ENCODE results near the gene ANTXRL. TPM values are rescaled to one million over a fixed set of nuclear protein-coding genes. Genes with fewer than 3 reads are reported as not detected.

Gene ANTXRL
- polyA plus RNA-seq, 4 donors, result 0.01 TPM; not detected in 3

DNA sequence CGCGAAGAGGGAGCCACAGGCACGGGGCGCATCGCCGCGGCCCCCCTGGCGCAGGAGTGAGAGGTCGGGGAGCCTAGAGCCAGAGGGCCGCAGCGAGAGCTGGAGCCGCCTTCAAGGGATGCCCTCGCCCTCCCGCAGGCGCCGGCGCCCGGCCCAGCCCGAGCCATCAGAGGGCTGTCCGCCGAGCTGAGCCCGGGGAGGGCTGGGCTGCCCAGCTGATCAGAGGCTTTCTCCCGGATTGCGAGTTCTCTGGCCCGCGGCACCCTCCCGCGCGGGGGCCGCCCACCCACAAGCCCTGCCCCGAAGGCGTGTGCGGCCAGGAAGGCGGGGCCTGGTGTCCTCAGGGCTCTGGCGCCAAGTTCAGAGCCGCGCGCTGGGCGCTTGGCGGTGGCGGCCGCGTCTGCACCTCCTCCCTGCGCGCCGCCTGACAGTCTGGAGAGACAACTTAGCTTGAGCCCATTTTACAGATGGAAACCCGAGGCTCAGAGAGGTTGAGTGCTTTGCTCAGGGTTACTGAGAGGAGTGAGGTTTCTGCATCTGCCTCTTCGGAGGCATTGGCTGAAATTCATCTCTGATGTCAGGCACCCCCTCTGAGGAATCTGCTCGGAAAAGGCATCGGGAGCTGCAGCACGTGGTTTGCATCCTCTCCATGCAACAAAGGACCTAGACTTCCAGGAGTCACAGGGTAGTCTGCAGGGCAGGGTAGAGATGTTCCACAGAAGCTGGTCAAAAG lies 3.8 kb upstream of the ANTXRL start:
- H3K27ac ChIP-seq (ENCODE audit: low read depth in 1 of 3, low read length in 2 of 3), result no peak overlapping the region
- DNase-seq (peak; percentile 81 to 87), FAIRE-seq (no peak)
- H3K36me3 ChIP-seq (ENCODE audit: control insufficient read depth in 3 of 3, insufficient read depth in 2 of 3, low read depth in 1 of 3, low read length in 3 of 3), result no peaks in the 10 kb centered on the region
- H3K4me1 ChIP-seq (ENCODE audit: control insufficient read depth in 3 of 3, insufficient read depth in 2 of 3, low read depth in 1 of 3, low read length in 2 of 3), result peaks cover 0 to 13% (median 0%) of the 10 kb centered on the region in 3 donors
- H3K9me3 ChIP-seq (ENCODE audit: control insufficient read depth in 2 of 2, insufficient read depth in 1 of 2, low read depth in 1 of 2, low read length in 1 of 2), result peaks cover 0 to 5% of the 10 kb centered on the region in 2 donors
- WGBS, 3 donors, result 9 to 17% (median 15%) methylated on average over 28 to 46 of the region's 51 CpGs
- H3K27me3 ChIP-seq (ENCODE audit: control insufficient read depth in 3 of 3, insufficient read depth in 3 of 3, low read length in 3 of 3), result peaks cover 0 to 11% (median 0%) of the 10 kb centered on the region in 3 donors
- H3K4me3 ChIP-seq (ENCODE audit: low read depth in 1 of 3, low read length in 3 of 3), result peak overlapping the region in 2 of 3 donors; percentile 24 to 64

DNA sequence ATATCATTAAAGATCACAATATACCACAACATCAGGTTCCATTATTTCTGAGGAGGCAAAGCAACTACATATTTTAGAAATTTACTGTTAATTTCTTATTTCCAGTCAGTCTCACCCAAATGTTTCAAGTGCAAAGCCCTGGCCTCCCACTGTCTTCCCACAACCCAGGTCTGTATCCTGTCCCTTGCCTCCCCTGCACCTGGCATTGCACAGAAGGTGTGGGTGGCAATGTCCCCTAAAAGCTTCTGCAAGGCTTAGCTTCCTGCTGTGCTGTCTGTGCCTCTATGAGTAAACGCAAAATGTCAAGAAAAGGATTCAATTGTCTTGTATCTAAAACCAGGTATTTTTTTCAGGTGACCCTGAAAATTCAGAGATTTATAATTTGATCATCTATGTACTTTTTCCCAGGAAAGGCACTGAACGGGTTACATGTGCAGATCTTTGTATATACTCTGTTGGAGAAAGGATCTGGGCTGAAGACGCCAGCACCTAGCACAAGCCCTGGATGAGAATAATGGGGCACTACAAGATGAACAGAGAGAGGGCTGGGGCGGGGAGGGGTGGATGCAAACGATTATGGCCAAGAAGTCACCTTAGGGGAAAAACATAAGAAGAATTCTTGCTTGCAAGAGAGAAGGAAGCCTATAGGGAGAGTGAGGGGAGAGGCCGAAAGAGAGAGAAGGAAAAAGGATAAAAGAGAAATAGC lies 3.1 kb upstream of the ANTXRL start:
- Histone ChIP-seq H3K27ac (ENCODE audit: low read depth in 1 of 3, low read length in 2 of 3) (no peak overlapping the region), H3K9me3 (ENCODE audit: control insufficient read depth in 2 of 2, insufficient read depth in 1 of 2, low read depth in 1 of 2, low read length in 1 of 2) (peaks cover 0 to 5% of the 10 kb centered on the region in 2 donors), H3K36me3 (ENCODE audit: control insufficient read depth in 3 of 3, insufficient read depth in 2 of 3, low read depth in 1 of 3, low read length in 3 of 3) (no peaks in the 10 kb centered on the region), H3K27me3 (ENCODE audit: control insufficient read depth in 3 of 3, insufficient read depth in 3 of 3, low read length in 3 of 3) (peaks cover 0 to 11% (median 0%) of the 10 kb centered on the region in 3 donors), H3K4me1 (ENCODE audit: control insufficient read depth in 3 of 3, insufficient read depth in 2 of 3, low read depth in 1 of 3, low read length in 2 of 3) (peaks cover 0 to 13% (median 0%) of the 10 kb centered on the region in 3 donors), H3K4me3 (ENCODE audit: low read depth in 1 of 3, low read length in 3 of 3) (peak overlapping the region in 2 of 3 donors; percentile 56 to 71)
- no peak for FAIRE-seq
- 32 to 56% (median 42%) methylated on average over 6 of the region's 6 CpGs for WGBS, 3 donors
- no peak for DNase-seq

DNA sequence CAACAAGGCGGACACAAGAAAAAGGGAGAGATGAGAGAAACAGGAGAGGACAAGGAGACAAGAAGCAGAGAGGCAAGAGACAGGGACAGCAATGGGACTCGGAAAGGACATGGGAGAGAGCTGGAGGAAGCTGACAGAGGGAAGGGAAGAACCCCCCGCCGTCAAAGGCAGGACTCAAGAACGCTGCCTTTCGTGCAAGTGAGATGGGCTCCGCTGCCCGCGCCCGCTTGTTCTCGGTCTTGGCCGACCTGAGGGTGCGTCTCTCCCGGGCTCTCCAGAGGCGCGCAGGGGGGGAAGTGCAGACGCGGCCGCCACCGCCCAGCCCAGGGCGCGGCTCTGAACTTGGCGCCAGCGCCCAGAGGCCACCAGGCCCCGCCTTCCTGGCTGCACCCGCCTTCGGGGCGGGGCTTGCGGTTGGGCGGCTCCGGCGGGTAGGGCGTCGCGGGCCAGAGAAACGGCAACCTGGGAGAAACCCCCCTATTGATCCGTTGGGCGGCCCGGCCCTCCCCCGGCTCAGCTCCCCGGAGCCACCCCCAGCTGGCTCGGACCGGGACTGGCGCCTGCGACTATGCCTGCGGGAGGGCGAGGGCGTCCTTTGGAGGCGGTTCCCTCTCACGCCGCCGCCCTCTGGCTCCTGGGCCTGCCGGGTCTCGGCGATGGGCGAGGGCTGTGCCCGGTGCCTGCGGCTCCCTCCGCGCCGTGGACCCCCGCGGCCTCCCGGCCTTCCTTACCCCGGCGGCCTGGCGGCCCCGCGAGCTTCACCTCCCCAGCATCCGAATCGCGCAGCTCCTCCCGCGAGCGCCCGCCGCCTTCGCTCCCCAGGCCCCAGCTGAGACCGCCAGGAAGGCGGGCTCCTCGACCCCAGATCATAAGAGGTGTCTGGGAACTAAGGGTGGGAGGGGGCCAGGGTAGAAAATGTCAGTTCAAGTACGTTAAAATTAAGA lies 2.2 kb upstream of the ANTXRL start:
- peak overlapping the region in 2 of 3 donors; percentile 23 to 43 for H3K27ac ChIP-seq (ENCODE audit: low read depth in 1 of 3, low read length in 2 of 3)
- WGBS, 3 donors, result 1% methylated on average over 72 to 82 of the region's 82 CpGs
- FAIRE-seq (no peak), DNase-seq (peak; percentile 92 to 96)
- peaks cover 0 to 11% (median 0%) of the 10 kb centered on the region in 3 donors for H3K27me3 ChIP-seq (ENCODE audit: control insufficient read depth in 3 of 3, insufficient read depth in 3 of 3, low read length in 3 of 3)
- H3K36me3 ChIP-seq (ENCODE audit: control insufficient read depth in 3 of 3, insufficient read depth in 2 of 3, low read depth in 1 of 3, low read length in 3 of 3), result no peaks in the 10 kb centered on the region
- H3K4me1 ChIP-seq (ENCODE audit: control insufficient read depth in 3 of 3, insufficient read depth in 2 of 3, low read depth in 1 of 3, low read length in 2 of 3), result peaks cover 0 to 13% (median 0%) of the 10 kb centered on the region in 3 donors
- peaks cover 0 to 5% of the 10 kb centered on the region in 2 donors for H3K9me3 ChIP-seq (ENCODE audit: control insufficient read depth in 2 of 2, insufficient read depth in 1 of 2, low read depth in 1 of 2, low read length in 1 of 2)
- H3K4me3 ChIP-seq (ENCODE audit: low read depth in 1 of 3, low read length in 3 of 3), result peak overlapping the region; percentile 56 to 71 (median 69)

DNA sequence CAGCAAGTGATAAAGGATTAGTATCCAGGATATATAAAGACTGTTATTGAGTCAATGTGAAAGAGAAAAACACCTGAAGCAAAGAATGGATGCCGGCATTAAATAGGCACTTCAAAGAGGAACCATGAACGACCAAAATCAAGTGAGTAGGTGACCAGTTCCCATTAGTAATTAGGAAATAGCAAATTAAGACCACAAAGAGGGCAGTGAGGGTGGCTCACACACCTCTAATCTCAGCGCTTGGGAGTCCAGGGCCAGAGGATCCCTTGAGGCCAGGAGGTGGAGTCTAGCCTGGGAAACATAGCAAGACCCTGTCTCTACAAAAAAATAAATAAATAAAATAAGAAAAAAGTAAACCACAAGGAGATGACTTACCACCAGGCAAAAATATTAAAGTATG lies 1.5 kb upstream of the ANTXRL start:
- WGBS, 3 donors, result 41 to 57% (median 47%) methylated on average over 3 of the region's 3 CpGs
- DNase-seq (no peak), FAIRE-seq (no peak)
- Histone ChIP-seq H3K9me3 (ENCODE audit: control insufficient read depth in 2 of 2, insufficient read depth in 1 of 2, low read depth in 1 of 2, low read length in 1 of 2) (peaks cover 0 to 5% of the 10 kb centered on the region in 2 donors), H3K4me1 (ENCODE audit: control insufficient read depth in 3 of 3, insufficient read depth in 2 of 3, low read depth in 1 of 3, low read length in 2 of 3) (peaks cover 0 to 13% (median 0%) of the 10 kb centered on the region in 3 donors), H3K36me3 (ENCODE audit: control insufficient read depth in 3 of 3, insufficient read depth in 2 of 3, low read depth in 1 of 3, low read length in 3 of 3) (no peaks in the 10 kb centered on the region), H3K4me3 (ENCODE audit: low read depth in 1 of 3, low read length in 3 of 3) (peak overlapping the region in 2 of 3 donors; percentile 56 to 71), H3K27me3 (ENCODE audit: control insufficient read depth in 3 of 3, insufficient read depth in 3 of 3, low read length in 3 of 3) (peaks cover 0 to 11% (median under 1%) of the 10 kb centered on the region in 3 donors), H3K27ac (ENCODE audit: low read depth in 1 of 3, low read length in 2 of 3) (no peak overlapping the region)

DNA sequence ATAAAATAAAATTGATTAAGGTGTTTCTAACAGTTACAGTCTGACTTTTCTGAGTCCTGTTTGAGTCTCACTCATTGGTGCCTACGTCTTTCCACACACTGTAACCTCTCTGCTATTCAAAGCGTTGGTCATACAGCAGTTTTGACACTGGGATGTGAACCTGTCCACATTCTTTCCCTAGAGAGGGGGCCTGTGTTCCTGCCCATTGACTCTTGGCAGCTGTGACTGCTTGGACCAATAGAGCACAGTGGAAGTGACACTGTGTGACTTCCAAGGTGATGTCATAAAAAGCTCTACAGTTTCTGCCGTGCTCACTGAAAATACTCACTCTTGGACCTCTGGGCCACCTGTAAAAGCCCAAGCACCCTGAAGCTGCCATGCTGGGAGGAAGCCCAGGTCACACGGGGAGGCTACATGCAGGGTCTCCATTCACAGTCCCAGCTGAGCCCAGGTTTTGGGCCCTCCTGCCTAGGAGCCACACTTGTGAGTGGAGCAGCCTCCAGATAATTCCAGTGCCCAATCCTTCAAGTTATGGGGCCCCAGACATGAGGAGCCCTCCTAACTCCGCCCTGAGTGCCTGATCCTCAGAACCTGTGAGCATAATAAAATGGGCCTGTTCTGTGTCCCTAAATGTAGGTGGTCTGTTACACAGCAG lies 704 bp upstream of the ANTXRL start:
- peaks cover 0 to 11% (median 2%) of the 10 kb centered on the region in 3 donors for H3K27me3 ChIP-seq (ENCODE audit: control insufficient read depth in 3 of 3, insufficient read depth in 3 of 3, low read length in 3 of 3)
- H3K36me3 ChIP-seq (ENCODE audit: control insufficient read depth in 3 of 3, insufficient read depth in 2 of 3, low read depth in 1 of 3, low read length in 3 of 3), result no peaks in the 10 kb centered on the region
- no peak overlapping the region for H3K4me3 ChIP-seq (ENCODE audit: low read depth in 1 of 3, low read length in 3 of 3)
- peaks cover 0 to 5% of the 10 kb centered on the region in 2 donors for H3K9me3 ChIP-seq (ENCODE audit: control insufficient read depth in 2 of 2, insufficient read depth in 1 of 2, low read depth in 1 of 2, low read length in 1 of 2)
- WGBS, 3 donors, result 92 to 95% (median 93%) methylated on average over 5 of the region's 5 CpGs
- FAIRE-seq (no peak), DNase-seq (no peak)
- peaks cover 0 to 13% (median 0%) of the 10 kb centered on the region in 3 donors for H3K4me1 ChIP-seq (ENCODE audit: control insufficient read depth in 3 of 3, insufficient read depth in 2 of 3, low read depth in 1 of 3, low read length in 2 of 3)
- H3K27ac ChIP-seq (ENCODE audit: low read depth in 1 of 3, low read length in 2 of 3), result no peak overlapping the region

DNA sequence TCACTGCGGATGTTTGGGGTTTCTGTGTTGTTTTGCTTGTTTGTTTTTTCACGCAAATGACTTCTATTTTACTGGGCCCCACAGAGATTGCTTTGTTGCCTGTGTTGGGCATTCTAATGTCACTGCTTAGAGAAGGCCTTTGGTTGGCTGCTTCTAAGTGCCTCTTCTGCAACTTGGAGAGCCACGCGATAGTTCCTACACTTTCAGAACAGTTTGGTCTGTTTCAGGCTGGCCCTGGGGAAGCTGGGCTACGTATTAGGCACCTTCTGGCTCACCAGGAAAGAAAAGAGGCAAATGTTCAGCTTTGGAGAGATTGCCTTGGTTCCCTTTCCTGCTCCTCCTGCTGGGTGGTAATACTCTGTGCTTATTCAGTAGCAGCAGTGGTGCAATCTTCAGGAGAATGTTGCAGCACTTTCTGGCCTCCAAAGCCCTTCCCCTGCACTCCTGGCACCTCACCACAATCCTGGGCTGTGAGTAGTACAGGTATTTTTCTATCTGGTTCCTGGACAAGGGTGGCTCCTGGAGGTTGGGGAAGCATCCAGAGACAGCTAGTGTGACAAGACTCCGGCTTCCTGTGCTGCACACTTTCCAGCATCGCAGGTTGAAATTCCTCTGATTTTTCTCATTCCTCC lies 1.2 kb downstream of the ANTXRL start:
- Histone ChIP-seq H3K36me3 (ENCODE audit: control insufficient read depth in 3 of 3, insufficient read depth in 2 of 3, low read depth in 1 of 3, low read length in 3 of 3) (no peaks in the 10 kb centered on the region), H3K27ac (ENCODE audit: low read depth in 1 of 3, low read length in 2 of 3) (no peak overlapping the region), H3K4me3 (ENCODE audit: low read depth in 1 of 3, low read length in 3 of 3) (no peak overlapping the region), H3K27me3 (ENCODE audit: control insufficient read depth in 3 of 3, insufficient read depth in 3 of 3, low read length in 3 of 3) (peaks cover 0 to 11% (median 2%) of the 10 kb centered on the region in 3 donors), H3K4me1 (ENCODE audit: control insufficient read depth in 3 of 3, insufficient read depth in 2 of 3, low read depth in 1 of 3, low read length in 2 of 3) (peaks cover 0 to 17% (median 0%) of the 10 kb centered on the region in 3 donors), H3K9me3 (ENCODE audit: control insufficient read depth in 2 of 2, insufficient read depth in 1 of 2, low read depth in 1 of 2, low read length in 1 of 2) (peaks cover 0 to 5% of the 10 kb centered on the region in 2 donors)
- 92 to 97% (median 92%) methylated on average over 7 of the region's 7 CpGs for WGBS, 3 donors
- DNase-seq (no peak), FAIRE-seq (no peak)

DNA sequence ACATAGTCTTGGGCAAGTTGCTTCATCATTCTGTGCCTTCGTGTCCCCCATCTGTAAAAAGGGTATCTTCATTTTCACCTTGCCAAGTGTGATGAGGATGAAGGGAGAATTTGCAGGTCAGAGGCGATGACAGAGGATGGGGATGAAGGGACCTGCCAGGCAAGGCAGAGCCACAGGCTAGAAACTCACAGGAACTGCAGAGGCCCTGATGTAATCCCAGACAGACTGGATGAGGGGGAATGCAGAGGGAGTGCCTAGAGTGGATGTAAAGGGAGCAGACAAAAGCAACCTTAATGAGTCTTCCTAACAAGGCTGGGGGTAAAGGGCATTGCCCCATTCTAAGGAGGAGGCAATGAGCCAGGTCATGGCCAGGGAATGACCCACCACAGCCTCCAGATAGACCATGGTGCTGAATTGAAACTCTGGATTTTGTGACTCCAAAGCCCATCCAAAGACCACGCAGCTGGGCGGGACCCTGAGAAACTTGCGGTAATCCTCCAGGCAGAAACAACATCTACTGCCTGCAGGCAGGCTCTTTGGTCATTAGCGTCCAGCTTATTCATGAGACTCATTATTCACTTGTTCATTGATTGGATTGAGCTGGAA lies 1.9 kb downstream of the ANTXRL start:
- no peak overlapping the region for H3K27ac ChIP-seq (ENCODE audit: low read depth in 1 of 3, low read length in 2 of 3)
- FAIRE-seq (no peak), DNase-seq (no peak)
- H3K4me3 ChIP-seq (ENCODE audit: low read depth in 1 of 3, low read length in 3 of 3), result no peak overlapping the region
- H3K9me3 ChIP-seq (ENCODE audit: control insufficient read depth in 2 of 2, insufficient read depth in 1 of 2, low read depth in 1 of 2, low read length in 1 of 2), result peaks cover 0 to 5% of the 10 kb centered on the region in 2 donors
- H3K27me3 ChIP-seq (ENCODE audit: control insufficient read depth in 3 of 3, insufficient read depth in 3 of 3, low read length in 3 of 3), result peaks cover 0 to 8% (median 2%) of the 10 kb centered on the region in 3 donors
- H3K4me1 ChIP-seq (ENCODE audit: control insufficient read depth in 3 of 3, insufficient read depth in 2 of 3, low read depth in 1 of 3, low read length in 2 of 3), result peaks cover 0 to 11% (median 0%) of the 10 kb centered on the region in 3 donors
- WGBS, 3 donors, result 91 to 95% (median 92%) methylated on average over 6 of the region's 6 CpGs
- no peaks in the 10 kb centered on the region for H3K36me3 ChIP-seq (ENCODE audit: control insufficient read depth in 3 of 3, insufficient read depth in 2 of 3, low read depth in 1 of 3, low read length in 3 of 3)
